ENCODE measurements around the gene UQCRH. TPM values are rescaled to one million over a fixed set of nuclear protein-coding genes. Genes with fewer than 3 reads are reported as not detected.

Gene UQCRH
- total and polyA plus RNA-seq, 2 of the 8 experiments (the other 6 are each of a cell fraction or from before 2014, with no cell fraction given), result 626 to 1,112 TPM

DNA sequence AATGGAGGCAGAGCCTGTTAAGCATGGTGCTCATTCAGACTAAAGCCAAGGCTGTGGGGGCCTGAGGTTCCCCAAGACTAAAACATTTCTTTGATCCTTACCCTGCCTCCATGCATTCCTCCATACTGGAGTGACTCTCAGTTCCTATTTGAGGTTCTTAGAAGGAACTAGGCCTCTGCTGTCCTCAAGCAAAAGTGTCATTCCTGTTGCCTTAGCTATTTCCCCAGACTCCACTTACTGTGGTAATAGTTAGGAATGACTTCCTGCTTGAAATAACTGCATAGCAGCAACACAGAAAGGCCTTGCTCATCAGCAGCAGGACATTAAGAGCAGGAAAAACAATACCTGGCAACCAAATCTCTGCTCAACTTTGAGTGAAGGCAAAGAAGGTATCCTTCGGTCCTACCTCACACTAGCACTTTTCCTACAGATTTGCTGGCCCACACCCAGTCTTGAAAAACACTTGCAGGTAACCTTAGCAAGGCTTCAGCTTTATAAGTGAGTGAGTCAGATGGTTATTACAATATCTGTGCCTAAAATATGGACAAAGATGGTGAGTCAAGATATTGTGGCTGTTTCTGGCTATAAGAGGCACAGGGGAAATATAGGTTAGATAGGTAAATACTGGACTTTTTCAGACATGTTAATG, 14.9 kb upstream of the UQCRH start:
- Histone ChIP-seq H3K4me2 (ENCODE audit: insufficient read depth in 1 of 2, low read depth in 2 of 2, low read length in 2 of 2) (no peak overlapping the region), H2BK12ac (ENCODE audit: low read depth, low read length) (no peak overlapping the region), H3K9ac (replicated peaks in 1 of 4; ENCODE audit: extremely low read depth in 1 of 4, low read depth in 3 of 4, low read length in 3 of 4) (no peak overlapping the region), H4K91ac (replicated peaks; ENCODE audit: insufficient read length, low read length) (no peak overlapping the region), H3K79me1 (ENCODE audit: low read depth, low read length) (no peaks in the 10 kb centered on the region), H3K4me3 (ENCODE audit: extremely low read depth in 1 of 4, insufficient read depth in 2 of 4, low read depth in 3 of 4, low read length in 4 of 4) (no peak overlapping the region), H3K4ac (replicated peaks; ENCODE audit: insufficient read length, low read depth, low read length) (no peak overlapping the region), H2BK20ac (ENCODE audit: low read length) (no peak overlapping the region), H3K27ac (ENCODE audit: low read depth, low read length) (no peak overlapping the region), H3K23ac (ENCODE audit: insufficient read length) (no peak overlapping the region), H3K23me2 (ENCODE audit: low read depth, low read length) (no peaks in the 10 kb centered on the region), H3K9me3 (ENCODE audit: insufficient read depth in 2 of 2, low read depth in 1 of 2, low read length in 1 of 2) (no peaks in the 10 kb centered on the region), H3K4me1 (replicated peaks in 1 of 4; ENCODE audit: control insufficient read depth in 3 of 4, insufficient read depth in 4 of 4, low read length in 3 of 4) (no peaks in the 10 kb centered on the region; a peak in 1 of 7 replicates), H4K8ac (ENCODE audit: extremely low read depth, insufficient read depth, low read length) (no peak overlapping the region), H3K79me2 (ENCODE audit: control insufficient read depth in 1 of 2, insufficient read depth in 2 of 2, low read length in 2 of 2) (no peaks in the 10 kb centered on the region), H2AK5ac (ENCODE audit: low read depth, low read length) (no peak overlapping the region), H2BK120ac (replicated peaks; ENCODE audit: low read depth, low read length) (no peak overlapping the region), H3K14ac (ENCODE audit: insufficient read length) (no peak overlapping the region), H3K36me3 (ENCODE audit: control insufficient read depth in 2 of 4, insufficient read depth in 4 of 4, low read length in 3 of 4) (peaks cover 5 to 18% (median 8%) of the 10 kb centered on the region in 4 experiments; a peak in 7 of 8 replicates), H3K27me3 (replicated peaks in 1 of 4; ENCODE audit: control insufficient read depth in 3 of 4, extremely low read depth in 1 of 4, insufficient read depth in 3 of 4, low read length in 3 of 4) (no peaks in the 10 kb centered on the region), H4K20me1 (replicated peaks in 1 of 2; ENCODE audit: control insufficient read depth in 1 of 2, insufficient read depth in 2 of 2, low read length in 2 of 2) (no peaks in the 10 kb centered on the region), H4K5ac (ENCODE audit: insufficient read length, low read depth, low read length) (no peak overlapping the region), H2BK5ac (ENCODE audit: low read depth, low read length) (no peak overlapping the region), H3K18ac (ENCODE audit: extremely low read depth, low read length) (no peak overlapping the region), H2AFZ (ENCODE audit: low read length) (no peak overlapping the region), H2BK15ac (ENCODE audit: low read length) (no peak overlapping the region), H3K56ac (replicated peaks; ENCODE audit: insufficient read length, low read depth, low read length) (no peak overlapping the region)
- FAIRE-seq (no peak), DNase-seq (ENCODE audit: low read depth in 1 of 2, low spot score in 2 of 2) (no peak)
- ChIA-PET CTCF (ENCODE audit: partially characterized antibody) (interaction anchor here (0.8 to 1.2 kb wide), 3 partner anchors 26 to 154 kb away, joined by 3 to 4 read pairs (median 3); no protein-coding TSS in a partner anchor), POLR2A (ENCODE audit: partially characterized antibody) (interaction anchor here (0.6 to 33.1 kb wide), 8 partner anchors 0 to 1604 kb away, joined by 3 to 689 read pairs (median 4); partner anchors contain the start of genes LRRC41 and UQCRH)
- 82% methylated on average over 1 of the region's 1 CpG; no CpG with 5 or more reads in 1 of the 2 experiments for WGBS, 2 experiments (ENCODE audit: extremely low coverage in 1 of 2, insufficient coverage in 1 of 2, insufficient read length in 1 of 2, insufficient replicate concordance in 2 of 2, low coverage in 1 of 2, low lambda C conversion rate in 2 of 2, missing lambda C conversion rate in 1 of 2)
- TF ChIP-seq NANOG (IDR thresholded peaks at IDR 0.05; ENCODE audit: insufficient read depth, low read depth, low read length, poor library complexity, severe bottlenecking), result no peak
- no peak for TF ChIP-seq HDAC6 (IDR thresholded peaks at IDR 0.05; ENCODE audit: low read depth, low read length)
